Esophagus muscularis mucosa (tissue), 4 donors: ENCODE measurements around the gene PKN2.

Experiments used
- EP300 ChIP-seq: sonication (generic); formaldehyde crosslinking; IDR thresholded peaks from one replicate; pipeline ENCODE4 v1.6.1; 2017; ENCODE audit warnings: antibody characterized with exemption
- POLR2A ChIP-seq: fragments of 450-650 bp; IDR thresholded peaks from one replicate; pipeline ENCODE4 v1.6.1; 2017; ENCODE audit warnings: antibody characterized with exemption, moderate library complexity, mild to moderate bottlenecking, low read depth
- POLR2AphosphoS5 ChIP-seq, 2 donors: sonication (generic); formaldehyde crosslinking; IDR thresholded peaks; one replicate each; pipeline ENCODE4 v1.6.1; 2017; ENCODE audit warnings: antibody characterized with exemption in 2 of 2
- TF ChIP-seq, protein P1 (sequence below), 3 experiments: fragments of 200-600 bp in 2 of 3; fragments of 450-650 bp in 1 of 3; sonication (generic) in 2 of 3; IDR thresholded peaks; one replicate each; pipeline ENCODE4 v1.5.1; 2017 to 2019; ENCODE audit warnings: antibody characterized with exemption in 3 of 3, mild to moderate bottlenecking in 2 of 3, moderate library complexity in 1 of 3

GRCh38 chr1:88783145-88783544, 99.1 kb downstream of the PKN2 start:
- TF ChIP-seq POLR2A (no peak), EP300 (no peak), POLR2AphosphoS5 (IDR thresholded peaks at IDR 0.05) (no peak)
- TF ChIP-seq, protein P1, sequence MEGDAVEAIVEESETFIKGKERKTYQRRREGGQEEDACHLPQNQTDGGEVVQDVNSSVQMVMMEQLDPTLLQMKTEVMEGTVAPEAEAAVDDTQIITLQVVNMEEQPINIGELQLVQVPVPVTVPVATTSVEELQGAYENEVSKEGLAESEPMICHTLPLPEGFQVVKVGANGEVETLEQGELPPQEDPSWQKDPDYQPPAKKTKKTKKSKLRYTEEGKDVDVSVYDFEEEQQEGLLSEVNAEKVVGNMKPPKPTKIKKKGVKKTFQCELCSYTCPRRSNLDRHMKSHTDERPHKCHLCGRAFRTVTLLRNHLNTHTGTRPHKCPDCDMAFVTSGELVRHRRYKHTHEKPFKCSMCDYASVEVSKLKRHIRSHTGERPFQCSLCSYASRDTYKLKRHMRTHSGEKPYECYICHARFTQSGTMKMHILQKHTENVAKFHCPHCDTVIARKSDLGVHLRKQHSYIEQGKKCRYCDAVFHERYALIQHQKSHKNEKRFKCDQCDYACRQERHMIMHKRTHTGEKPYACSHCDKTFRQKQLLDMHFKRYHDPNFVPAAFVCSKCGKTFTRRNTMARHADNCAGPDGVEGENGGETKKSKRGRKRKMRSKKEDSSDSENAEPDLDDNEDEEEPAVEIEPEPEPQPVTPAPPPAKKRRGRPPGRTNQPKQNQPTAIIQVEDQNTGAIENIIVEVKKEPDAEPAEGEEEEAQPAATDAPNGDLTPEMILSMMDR (IDR thresholded peaks at IDR 0.05), result no peak
